Colonic mucosa (tissue), 4 donors: Measurements from ENCODE around the gene ITGAE. TPM values are rescaled to one million over a fixed set of nuclear protein-coding genes. Genes with fewer than 3 reads are reported as not detected.
"Not testable (repeated sequence)": the region's sequence is repeated elsewhere in the genome, so short reads cannot be mapped to it uniquely, and the experiment has no call there.

ENCODE experiments used
- DNase-seq: peaks from one replicate; pipeline ENCODE4 v3.0.0-alpha.2; 2020
- H3K27ac ChIP-seq: fragments of 200-600 bp; one replicate; pipeline ENCODE4 v1.8.0; 2021
- H3K27me3 ChIP-seq: fragments of 200-600 bp; one replicate; pipeline ENCODE4 v1.8.0; 2021
- H3K36me3 ChIP-seq: fragments of 200-600 bp; one replicate; pipeline ENCODE4 v1.8.0; 2021
- H3K4me1 ChIP-seq: fragments of 200-600 bp; one replicate; pipeline ENCODE4 v1.8.0; 2021; ENCODE audit warnings: mild to moderate bottlenecking
- H3K4me3 ChIP-seq: fragments of 200-600 bp; one replicate; pipeline ENCODE4 v1.8.0; 2021
- H3K9ac ChIP-seq, 2 donors: one replicate each; pipeline ENCODE4 v1.7.0; 2013; ENCODE audit warnings: control low read depth in 2 of 2, low read depth in 2 of 2, low read length in 2 of 2
- H3K9me3 ChIP-seq: fragments of 200-600 bp; one replicate; pipeline ENCODE4 v1.8.0; 2021
- CTCF ChIP-seq: fragments of 200-600 bp; IDR thresholded peaks from one replicate; pipeline ENCODE4 v1.8.0; 2022; ENCODE audit warnings: antibody characterized with exemption, mild to moderate bottlenecking
- intact Hi-C: fragments of 100-400 bp; cut with DNase I; formaldehyde crosslinking; loops from one replicate; pipeline ENCODE4 v1.14.1; 2022
- total RNA-seq, 2 donors: library from RNA; stranded (reverse); fragmentation: NEBNext Ultra II Directional in 1 of 2; extraction: Animal tissue kit (Norgen Biotek cat#: 25700) in 1 of 2; gene quantifications; one replicate each; pipeline ENCODE4 v1.2.1, GENCODE V29; 2021
- donor health status: healthy.
- donor health status: DM: no; HTN: no; CAD: no.
- donor health status: DM: no; HTN: no; CAD: no.

ITGAE gene
- total RNA-seq, 2 donors from 2014 or later, result 14.7 to 14.9 TPM

GRCh38 chr17:3730881-3731429 lies 70.0 kb downstream of the ITGAE start:
- H3K27ac ChIP-seq, result no peak overlapping the region
- no peak for DNase-seq
- no peaks in the 10 kb centered on the region for H3K36me3 ChIP-seq
- H3K27me3 ChIP-seq, result no peaks in the 10 kb centered on the region
- H3K4me1 ChIP-seq, result no peaks in the 10 kb centered on the region
- no peak overlapping the region for H3K9ac ChIP-seq
- no peak overlapping the region for H3K4me3 ChIP-seq
- intact Hi-C loops, result no loop called here
- TF ChIP-seq CTCF, result no peak
- H3K9me3 ChIP-seq, result no peaks in the 10 kb centered on the region

DNA sequence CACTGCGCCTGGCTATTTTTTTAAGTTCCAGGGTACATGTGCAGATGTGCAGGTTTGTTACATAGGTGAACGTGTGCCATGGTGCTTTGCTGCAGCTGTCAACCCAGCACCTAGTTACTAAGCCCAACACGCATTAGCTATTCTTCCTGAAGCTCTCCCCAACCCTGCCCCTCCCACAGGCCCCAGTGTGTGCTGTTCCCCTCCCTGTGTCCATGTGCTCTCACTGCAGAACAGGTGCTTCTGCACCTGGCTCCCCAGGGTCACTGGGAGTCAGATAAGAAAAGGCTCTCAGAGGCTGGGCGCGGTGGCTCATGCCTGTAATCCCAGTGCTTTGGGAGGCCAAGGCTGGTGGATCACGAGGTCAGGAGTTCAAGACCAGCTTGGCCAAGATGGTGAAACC lies 71.1 kb downstream of the ITGAE start:
- Histone ChIP-seq H3K27me3 (no peaks in the 10 kb centered on the region), H3K9ac (no peak overlapping the region), H3K27ac (no peak overlapping the region), H3K9me3 (no peaks in the 10 kb centered on the region), H3K36me3 (no peaks in the 10 kb centered on the region), H3K4me1 (no peaks in the 10 kb centered on the region), H3K4me3 (no peak overlapping the region)
- TF ChIP-seq CTCF, result no peak
- no peak for DNase-seq
- intact Hi-C loops, result no loop called here

DNA sequence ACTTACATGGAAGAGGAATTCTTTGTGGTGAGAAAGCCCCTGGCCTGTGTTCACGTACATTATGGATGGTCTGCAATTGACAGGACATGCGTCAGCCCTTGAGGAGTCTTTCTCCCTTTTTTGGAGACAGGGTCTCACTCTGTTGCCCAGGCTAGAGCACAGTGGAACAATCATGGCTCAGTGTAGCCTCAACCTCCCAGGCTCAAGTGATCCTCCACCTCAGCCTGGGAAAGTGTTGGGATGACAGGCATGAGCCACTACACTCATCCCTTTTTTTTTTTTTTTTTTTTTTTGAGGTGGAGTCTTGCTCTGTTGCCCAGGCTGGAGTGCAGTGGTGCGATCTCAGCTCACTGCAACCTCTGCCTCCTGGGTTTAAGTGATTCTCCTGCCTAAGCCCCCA lies 72.9 kb downstream of the ITGAE start:
- H3K27me3 ChIP-seq, intact Hi-C loops: not testable (repeated sequence)

GRCh38 chr17:3727041-3727440 lies 73.9 kb downstream of the ITGAE start:
- Histone ChIP-seq H3K4me3 (no peak overlapping the region), H3K27me3 (no peaks in the 10 kb centered on the region)
- no peak for DNase-seq

More for the DNA sequence above, 72.9 kb downstream of the ITGAE start:
- not testable (repeated sequence) for H3K4me3 ChIP-seq, H3K36me3 ChIP-seq, H3K9me3 ChIP-seq, H3K4me1 ChIP-seq, DNase-seq, H3K9ac ChIP-seq, H3K27ac ChIP-seq

DNA sequence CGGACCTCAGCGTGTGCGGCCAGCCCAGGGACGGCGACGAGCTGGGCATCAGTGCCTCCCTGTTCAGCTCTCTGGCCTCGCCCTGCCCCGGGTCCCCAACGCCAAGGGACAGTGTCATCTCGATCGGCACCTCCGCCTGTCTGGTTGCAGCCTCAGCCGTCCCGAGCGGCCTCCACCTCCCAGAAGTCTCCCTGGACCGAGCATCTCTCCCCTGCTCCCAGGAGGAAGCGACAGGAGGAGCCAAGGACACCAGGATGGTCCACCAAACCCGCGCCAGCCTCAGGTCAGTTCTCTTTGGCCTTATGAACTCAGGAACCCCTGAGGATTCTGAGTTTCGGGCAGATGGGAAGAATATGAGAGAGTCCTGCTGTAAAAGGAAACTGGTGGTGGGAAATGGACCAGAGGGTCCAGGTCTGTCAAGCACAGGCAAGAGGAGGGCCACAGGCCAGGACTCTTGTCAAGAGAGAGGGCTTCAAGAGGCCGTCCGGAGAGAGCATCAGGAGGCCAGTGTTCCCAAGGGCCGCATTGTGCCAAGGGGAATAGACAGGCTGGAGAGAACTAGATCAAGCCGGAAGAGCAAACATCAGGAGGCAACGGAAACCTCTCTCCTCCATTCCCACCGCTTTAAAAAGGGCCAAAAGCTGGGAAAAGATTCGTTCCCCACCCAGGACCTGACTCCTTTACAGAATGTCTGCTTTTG lies 76.5 kb downstream of the ITGAE start:
- TF ChIP-seq CTCF, result no peak
- Histone ChIP-seq H3K27ac (no peak overlapping the region), H3K4me1 (peaks cover 4% of the 10 kb centered on the region), H3K9me3 (no peaks in the 10 kb centered on the region), H3K27me3 (no peaks in the 10 kb centered on the region), H3K4me3 (peak overlapping the region; percentile 95), H3K9ac (peak overlapping the region; percentile 8 to 84), H3K36me3 (no peaks in the 10 kb centered on the region)
- DNase-seq, result no peak
- intact Hi-C loops, result no loop called here

More at GRCh38 chr17:3727041-3727440, 73.9 kb downstream of the ITGAE start:
- H3K9me3 ChIP-seq, result no peaks in the 10 kb centered on the region
- no peak overlapping the region for H3K9ac ChIP-seq
- peaks cover 4% of the 10 kb centered on the region for H3K4me1 ChIP-seq
- intact Hi-C loops, result no loop called here
- no peak for TF ChIP-seq CTCF
- H3K27ac ChIP-seq, result no peak overlapping the region
- H3K36me3 ChIP-seq, result no peaks in the 10 kb centered on the region
